Activated B cell treated with CpG ODN at 0.5 μM for 24 hours (primary cell): ENCODE data around the gene DDIT4. TPM values are rescaled to one million over a fixed set of nuclear protein-coding genes. Genes with fewer than 3 reads are reported as not detected.
"Not testable (repeated sequence)": the region's sequence is repeated elsewhere in the genome, so short reads cannot be mapped to it uniquely, and the experiment has no call there.

ENCODE experiments used
- ATAC-seq: fragments of 200-7000 bp; cut with Tn5 transposase; one replicate; pipeline ENCODE4 v1.10.0; 2021; ENCODE audit warnings: low read depth, mild to moderate bottlenecking, moderate library complexity
- CTCF ChIA-PET: fragments of 350-600 bp; sonication (Branson Sonifier 250); formaldehyde crosslinking; loops from one replicate; lab custom pipeline; 2021; ENCODE audit warnings: antibody characterized with exemption; lab: Charles Lee
- POLR2A ChIA-PET: fragments of 350-600 bp; sonication (Branson Sonifier 250); formaldehyde crosslinking; loops from one replicate; lab custom pipeline; 2021; ENCODE audit warnings: antibody characterized with exemption; lab: Charles Lee
- DNase-seq: peaks from one replicate; pipeline ENCODE4 v3.0.0; 2022
- H3K27ac Mint-ChIP-seq: one replicate; pipeline ENCODE4 v1.8.0; 2020; ENCODE audit warnings: mixed read lengths
- H3K27me3 Mint-ChIP-seq: one replicate; pipeline ENCODE4 v1.8.0; 2021; ENCODE audit warnings: mixed read lengths
- H3K36me3 Mint-ChIP-seq: one replicate; pipeline ENCODE4 v1.8.0; 2021; ENCODE audit warnings: low read depth, mixed read lengths
- H3K4me1 Mint-ChIP-seq: one replicate; pipeline ENCODE4 v1.8.0; 2021; ENCODE audit warnings: mixed read lengths
- H3K4me3 Mint-ChIP-seq: one replicate; pipeline ENCODE4 v1.8.0; 2020; ENCODE audit warnings: mild to moderate bottlenecking, mixed read lengths
- H3K9me3 Mint-ChIP-seq: one replicate; pipeline ENCODE4 v1.8.0; 2020; ENCODE audit warnings: mixed read lengths
- intact Hi-C: fragments of 100-400 bp; cut with micrococcal nuclease; formaldehyde crosslinking; loops from one replicate; pipeline ENCODE4 v1.15.1; 2024
- total RNA-seq: library from RNA; stranded (reverse); gene quantifications from 2 replicates; pipeline ENCODE4 v1.2.3, GENCODE V29; 2022
- TF ChIP-seq, protein P1 (sequence below): fragments of 200-600 bp; IDR thresholded peaks from one replicate; pipeline ENCODE4 v1.8.0; 2022; ENCODE audit warnings: antibody characterized with exemption, mild to moderate bottlenecking

Gene DDIT4
- total RNA-seq, 1 donor from 2014 or later: 175 TPM

DNA sequence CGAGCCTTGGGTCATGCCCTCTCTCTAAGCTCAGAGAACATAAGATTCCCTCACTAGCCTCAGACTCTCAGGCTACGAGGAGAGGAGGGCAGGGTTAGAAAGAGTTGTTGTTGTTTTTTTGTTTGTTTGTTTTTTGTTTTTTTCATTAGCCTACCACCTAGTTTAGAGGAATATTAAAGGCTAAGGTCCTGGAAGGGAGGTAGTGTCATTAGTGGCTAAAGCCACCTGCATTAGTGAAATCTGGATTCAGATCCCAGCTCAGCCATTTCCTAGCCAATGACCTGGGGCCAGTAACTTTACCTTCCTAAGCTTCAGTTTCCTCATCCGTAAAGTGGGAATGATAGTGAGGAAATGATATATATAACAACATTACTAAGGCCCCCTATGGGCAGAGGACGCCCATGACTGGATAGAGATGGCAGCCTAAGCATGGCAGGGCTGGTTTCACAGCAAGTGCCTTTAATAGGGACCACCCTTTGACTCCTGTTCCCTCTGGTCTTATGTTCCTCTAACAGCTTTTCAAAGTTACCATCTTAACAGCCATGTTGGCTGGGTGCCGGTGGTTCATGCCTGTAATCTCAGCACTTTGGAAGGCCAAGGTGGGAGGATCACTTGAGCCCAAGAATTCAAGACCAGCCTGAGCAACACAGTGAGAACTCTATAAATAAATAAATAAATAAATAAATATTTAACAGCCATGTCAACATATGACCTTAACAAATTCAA is 5.1 kb downstream of the DDIT4 start:
- ChIA-PET CTCF (interaction anchor here (9.4 kb wide), 1 partner anchor 56 kb away, joined by 131 read pairs; no protein-coding TSS in a partner anchor), POLR2A (interaction anchor here (0.8 to 13.6 kb wide), 8 partner anchors 12 to 63 kb away, joined by 3 to 967 read pairs (median 6); partner anchors contain the start of genes ANAPC16 and ASCC1)
- no peak overlapping the region for H3K27ac Mint-ChIP-seq
- no peak overlapping the region for H3K4me3 Mint-ChIP-seq
- H3K27me3 Mint-ChIP-seq: no peaks in the 10 kb centered on the region
- ATAC-seq (no peak), DNase-seq (no peak)
- peaks cover 28% of the 10 kb centered on the region for H3K36me3 Mint-ChIP-seq
- H3K4me1 Mint-ChIP-seq: peaks cover 36% of the 10 kb centered on the region
- TF ChIP-seq, protein P1, sequence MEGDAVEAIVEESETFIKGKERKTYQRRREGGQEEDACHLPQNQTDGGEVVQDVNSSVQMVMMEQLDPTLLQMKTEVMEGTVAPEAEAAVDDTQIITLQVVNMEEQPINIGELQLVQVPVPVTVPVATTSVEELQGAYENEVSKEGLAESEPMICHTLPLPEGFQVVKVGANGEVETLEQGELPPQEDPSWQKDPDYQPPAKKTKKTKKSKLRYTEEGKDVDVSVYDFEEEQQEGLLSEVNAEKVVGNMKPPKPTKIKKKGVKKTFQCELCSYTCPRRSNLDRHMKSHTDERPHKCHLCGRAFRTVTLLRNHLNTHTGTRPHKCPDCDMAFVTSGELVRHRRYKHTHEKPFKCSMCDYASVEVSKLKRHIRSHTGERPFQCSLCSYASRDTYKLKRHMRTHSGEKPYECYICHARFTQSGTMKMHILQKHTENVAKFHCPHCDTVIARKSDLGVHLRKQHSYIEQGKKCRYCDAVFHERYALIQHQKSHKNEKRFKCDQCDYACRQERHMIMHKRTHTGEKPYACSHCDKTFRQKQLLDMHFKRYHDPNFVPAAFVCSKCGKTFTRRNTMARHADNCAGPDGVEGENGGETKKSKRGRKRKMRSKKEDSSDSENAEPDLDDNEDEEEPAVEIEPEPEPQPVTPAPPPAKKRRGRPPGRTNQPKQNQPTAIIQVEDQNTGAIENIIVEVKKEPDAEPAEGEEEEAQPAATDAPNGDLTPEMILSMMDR: no peak
- intact Hi-C loops: no loop called here
- no peaks in the 10 kb centered on the region for H3K9me3 Mint-ChIP-seq

DNA sequence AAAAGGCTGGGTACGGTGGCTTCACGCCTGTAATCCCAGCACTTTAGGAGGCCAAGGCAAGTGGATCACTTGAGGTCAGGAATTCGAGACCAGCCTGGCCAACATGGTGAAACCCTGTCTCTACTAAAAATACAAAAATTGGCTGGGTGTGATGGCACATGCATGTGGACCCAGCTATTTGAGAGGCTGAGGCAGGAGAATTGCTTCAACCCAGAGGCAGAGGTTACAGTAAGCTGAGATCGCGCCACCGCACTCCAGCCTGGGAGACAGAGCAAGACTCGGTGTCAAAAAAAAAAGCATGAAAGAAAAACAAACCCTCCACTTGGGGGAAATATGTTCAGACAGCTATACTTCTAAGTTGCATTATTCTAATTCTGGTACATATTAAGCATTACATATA is 5.9 kb downstream of the DDIT4 start:
- H3K4me3 Mint-ChIP-seq, ATAC-seq, DNase-seq, intact Hi-C loops, H3K9me3 Mint-ChIP-seq, H3K27ac Mint-ChIP-seq, H3K27me3 Mint-ChIP-seq: not testable (repeated sequence)
- ChIA-PET CTCF (interaction anchor here (9.4 kb wide), 1 partner anchor 55 kb away, joined by 131 read pairs; no protein-coding TSS in a partner anchor), POLR2A (interaction anchor here (0.6 to 13.6 kb wide), 9 partner anchors 10 to 67 kb away, joined by 3 to 967 read pairs (median 5); partner anchors contain the start of genes ANAPC16 and ASCC1)
- H3K36me3 Mint-ChIP-seq: peaks cover 24% of the 10 kb centered on the region
- peaks cover 37% of the 10 kb centered on the region for H3K4me1 Mint-ChIP-seq

DNA sequence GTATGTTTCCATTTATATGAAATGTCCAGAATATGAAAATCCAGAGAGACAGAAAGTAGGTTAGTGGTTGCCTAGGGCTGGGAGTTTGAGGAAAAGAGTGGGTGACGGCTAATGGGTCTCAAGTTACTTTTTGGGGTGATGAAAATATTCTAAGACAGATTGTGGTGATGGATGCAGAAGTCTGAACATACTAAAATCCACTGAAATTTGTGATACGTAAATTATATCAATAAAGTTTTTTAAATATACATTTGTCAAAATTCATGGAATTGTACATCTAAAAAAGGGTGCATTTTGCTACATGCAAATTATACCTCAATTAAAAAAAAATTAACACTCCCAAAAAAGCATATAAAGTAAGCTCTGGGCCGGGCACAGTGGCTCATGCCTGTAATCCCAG is 9.4 kb downstream of the DDIT4 start:
- ATAC-seq (no peak), DNase-seq (no peak)
- peaks cover 40% of the 10 kb centered on the region for H3K4me1 Mint-ChIP-seq
- ChIA-PET CTCF (interaction anchor here (0.9 to 1.5 kb wide), 2 partner anchors 14 to 49 kb away, joined by 3 to 4 read pairs; no protein-coding TSS in a partner anchor), POLR2A (interaction anchor here (0.5 to 5.1 kb wide), 8 partner anchors 8 to 67 kb away, joined by 3 to 56 read pairs (median 9); partner anchors contain the start of genes ANAPC16, ASCC1 and DDIT4)
- TF ChIP-seq, protein P1: no peak
- H3K9me3 Mint-ChIP-seq: no peaks in the 10 kb centered on the region
- H3K27ac Mint-ChIP-seq: no peak overlapping the region
- no peaks in the 10 kb centered on the region for H3K36me3 Mint-ChIP-seq
- intact Hi-C loops: no loop called here
- H3K4me3 Mint-ChIP-seq: no peak overlapping the region
- H3K27me3 Mint-ChIP-seq: no peaks in the 10 kb centered on the region

DNA sequence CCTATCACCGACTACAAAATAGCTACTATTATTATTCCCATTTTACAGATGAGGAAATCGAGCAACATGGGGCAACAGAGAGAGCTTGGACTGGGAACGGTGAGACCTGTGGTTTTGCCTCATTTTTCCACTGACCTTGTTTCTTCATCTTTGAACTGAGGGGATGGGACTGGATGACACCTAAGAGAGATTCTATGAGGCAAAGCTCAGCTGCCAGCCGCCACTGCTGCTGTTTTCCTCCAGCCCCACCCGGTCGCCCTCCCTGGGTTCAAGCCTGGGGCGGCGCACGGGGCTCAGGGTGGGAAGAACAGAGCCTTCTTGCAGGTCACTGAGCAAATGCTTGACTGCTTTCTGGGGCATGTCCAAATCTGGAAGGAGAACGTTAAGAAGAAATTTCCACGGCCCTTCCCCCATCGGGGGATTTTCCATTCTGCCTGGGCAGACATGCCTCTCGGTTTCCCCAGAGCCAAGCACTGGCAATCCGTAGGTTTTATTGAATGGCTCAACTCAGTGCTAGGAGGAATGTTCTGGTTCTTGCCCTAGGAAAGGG is 12.3 kb downstream of the DDIT4 start:
- no peaks in the 10 kb centered on the region for H3K27me3 Mint-ChIP-seq
- no peaks in the 10 kb centered on the region for H3K36me3 Mint-ChIP-seq
- TF ChIP-seq, protein P1: no peak
- peak; percentile 11 for ATAC-seq
- H3K9me3 Mint-ChIP-seq: no peaks in the 10 kb centered on the region
- H3K4me1 Mint-ChIP-seq: peaks cover 40% of the 10 kb centered on the region
- intact Hi-C loops: loop anchor here (1.0 kb wide), 2 partner anchors 9 to 10 kb away; no protein-coding TSS in a partner anchor
- POLR2A ChIA-PET: interaction anchor here (0.5 to 5.1 kb wide), 11 partner anchors 11 to 70 kb away, joined by 3 to 56 read pairs (median 3); partner anchors contain the start of genes ASCC1 and DDIT4
- H3K27ac Mint-ChIP-seq: peak overlapping the region; percentile 73
- peak overlapping the region; percentile 33 for H3K4me3 Mint-ChIP-seq
- CTCF ChIA-PET: interaction anchor here (0.8 to 2.0 kb wide), 3 partner anchors 11 to 51 kb away, joined by 3 to 6 read pairs (median 6); no protein-coding TSS in a partner anchor
- no peak for DNase-seq

DNA sequence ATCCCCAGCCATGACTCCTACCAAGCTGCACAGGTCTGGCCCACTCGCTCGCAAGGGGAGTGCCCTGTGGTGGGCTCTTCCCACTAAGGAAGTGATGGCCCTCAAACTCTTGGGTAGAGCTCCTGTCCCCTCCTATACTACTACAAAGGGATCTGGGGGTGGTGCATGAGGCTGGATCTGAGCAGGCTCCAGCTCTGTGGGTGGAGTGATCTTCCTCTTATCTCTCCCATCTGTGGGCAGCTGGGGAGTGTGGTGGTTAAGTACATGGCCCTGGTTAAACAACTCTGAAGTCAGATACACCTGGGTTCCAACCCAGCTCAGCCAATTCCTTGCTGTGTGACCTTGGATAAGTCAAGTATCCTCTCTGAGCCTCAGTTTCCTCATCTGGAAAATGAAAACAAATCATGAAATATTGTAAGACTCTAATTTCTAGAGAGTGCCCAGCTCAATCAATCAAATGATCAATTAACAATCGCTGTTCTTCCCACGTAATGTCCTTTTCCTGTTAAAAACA is 17.4 kb downstream of the DDIT4 start:
- intact Hi-C loops: no loop called here
- ChIA-PET POLR2A (interaction anchor here (0.9 to 17.8 kb wide), 8 partner anchors 10 to 74 kb away, joined by 3 to 1996 read pairs (median 8); partner anchors contain the start of genes ANAPC16, ASCC1 and DDIT4), CTCF (interaction anchor here (4.5 kb wide), 1 partner anchor 16 kb away, joined by 21 read pairs; no protein-coding TSS in a partner anchor)
- Mint-ChIP-seq H3K4me3 (no peak overlapping the region), H3K27ac (no peak overlapping the region), H3K4me1 (peaks cover 52% of the 10 kb centered on the region), H3K36me3 (no peaks in the 10 kb centered on the region), H3K27me3 (no peaks in the 10 kb centered on the region), H3K9me3 (no peaks in the 10 kb centered on the region)
- no peak for DNase-seq
- ATAC-seq: no peak
- TF ChIP-seq, protein P1: no peak
